Measurements from ENCODE around the gene LHX2.

- TF ChIP-seq RFX5 (IDR thresholded peaks at IDR 0.05; ENCODE audit: low read length) (no peak), SMC3 (IDR thresholded peaks at IDR 0.05; ENCODE audit: low read depth, low read length) (no peak), CTCF (IDR thresholded peaks at IDR 0.05) (no peak), REST (IDR thresholded peaks at IDR 0.05; ENCODE audit: low read depth, low read length) (no peak), ELF1 (IDR thresholded peaks at IDR 0.05) (no peak), ZBTB33 (IDR thresholded peaks at IDR 0.05; ENCODE audit: borderline replicate concordance, low read depth) (no peak), RXRA (IDR thresholded peaks at IDR 0.05; ENCODE audit: borderline replicate concordance, low read depth) (no peak), TCF12 (IDR thresholded peaks at IDR 0.05) (no peak), EP300 (IDR thresholded peaks at IDR 0.05; ENCODE audit: borderline replicate concordance in 1 of 2, low read depth in 1 of 2, low read length in 1 of 2) (no peak)
These were observed 21.1 kb upstream of the LHX2 start for GRCh38 chr9:123990427-123990826.
